Heart left ventricle (tissue), 16 donors: ENCODE results near the gene HMGB1. TPM values are rescaled to one million over a fixed set of nuclear protein-coding genes. Genes with fewer than 3 reads are reported as not detected.

Source experiments
- ATAC-seq, 4 donors: fragments of 200-7000 bp; cut with Tn5 transposase; one replicate each; pipeline ENCODE4 v1.9.1; 2020 to 2022; ENCODE audit warnings: moderate library complexity in 4 of 4, mild to moderate bottlenecking in 3 of 4, moderate number of reproducible peaks in 1 of 4
- DNase-seq, 5 donors: peaks; one replicate each; pipeline ENCODE4 v3.0.0-alpha.2; 2020
- H3K27ac ChIP-seq, 12 donors: fragments of 200-600 bp; sonication (generic) in 4 of 12; one replicate each; pipeline versions ENCODE4 v1.5.0 to v1.8.0; 2016 to 2022; ENCODE audit warnings: mild to moderate bottlenecking in 2 of 12
- H3K27me3 ChIP-seq, 9 donors: fragments of 200-600 bp; sonication (generic) in 2 of 9; one replicate each; pipeline versions ENCODE4 v1.5.1 to v1.8.0; 2016 to 2022; ENCODE audit warnings: mild to moderate bottlenecking in 3 of 9
- H3K36me3 ChIP-seq, 9 donors: fragments of 200-600 bp; sonication (generic) in 2 of 9; one replicate each; pipeline versions ENCODE4 v1.5.0 to v1.8.0; 2018 to 2022; ENCODE audit warnings: mild to moderate bottlenecking in 2 of 9
- H3K4me1 ChIP-seq, 12 donors: fragments of 200-600 bp; sonication (generic) in 4 of 12; one replicate each; pipeline versions ENCODE4 v1.5.0 to v1.8.0; 2016 to 2022; ENCODE audit warnings: mild to moderate bottlenecking in 3 of 12
- H3K4me3 ChIP-seq, 12 donors: fragments of 200-600 bp; sonication (generic) in 4 of 12; one replicate each; pipeline versions ENCODE4 v1.5.0 to v1.8.0; 2017 to 2022; ENCODE audit warnings: mild to moderate bottlenecking in 9 of 12, moderate library complexity in 4 of 12
- H3K9me3 ChIP-seq, 12 donors: fragments of 200-600 bp; sonication (generic) in 4 of 12; one replicate each; pipeline versions ENCODE4 v1.5.0 to v1.8.0; 2016 to 2022; ENCODE audit warnings: mild to moderate bottlenecking in 1 of 12
- POLR2A ChIP-seq, 2 donors: fragments of 450-650 bp; IDR thresholded peaks; one replicate each; pipeline ENCODE4 v1.6.1; 2017; ENCODE audit warnings: antibody characterized with exemption in 2 of 2, mild to moderate bottlenecking in 2 of 2, moderate library complexity in 2 of 2
- WGBS, 4 donors: extraction: QIAGEN DNeasy Blood & Tissue Kit in 2 of 4; methylation state at CpG; one replicate each; pipeline versions ENCODE4 v1.1.5 to v1.1.7; 2013 to 2018; 5-methylcytosine and 5-hydroxymethylcytosine counted together
- intact Hi-C, 10 donors: fragments of 100-400 bp; cut with DNase I; formaldehyde crosslinking; loops; one replicate each; pipeline versions ENCODE4 v1.11.1 to v1.14.2; 2022
- long read RNA-seq, 3 donors: library from polyadenylated mRNA; unstranded; transcript quantifications; one replicate each; pipeline ENCODE4 v2.0.0, GENCODE V29; 2020 to 2021
- polyA plus RNA-seq, 2 donors: library from polyadenylated mRNA; stranded (reverse); fragments of 200-250 nt; gene quantifications; one replicate each; pipeline ENCODE4 v1.2.3, GENCODE V29; 2013
- total RNA-seq, 9 donors: library from RNA; depleted of rRNA in 2 of 9; stranded (reverse); fragments of >200 nt in 2 of 9; fragmentation: NEBNext Ultra II Directional in 3 of 9; extraction: Animal tissue kit (Norgen Biotek cat#: 25700) in 3 of 9; gene quantifications; one replicate each; pipeline versions ENCODE4 v1.1.0 to v1.2.4, GENCODE V29; 2016 to 2023
- TF ChIP-seq, protein P1 (sequence below), 12 donors: fragments of 200-600 bp; sonication (generic) in 4 of 12; IDR thresholded peaks; one replicate each; pipeline versions ENCODE4 v1.5.0 to v1.8.0; 2018 to 2022; ENCODE audit warnings: antibody characterized with exemption in 12 of 12, mild to moderate bottlenecking in 5 of 12
- donor health status: ischemic (EF 13 %, LVEDD 7.1; RV severe dilation, severe dysfunction).
- donor health status: healthy with polysubstance abuse.
- donor health status: DM: no; HTN: yes; CAD: no.
- donor health status: DM: no; HTN: no; CAD: no.
- donor health status: ischemic (EF 25% LVEDD 6.9; RV normal size, moderate dysfunction).
- donor health status: ischemic (EF 25% LVEDD 5.7; RV mildly dilated, moderate dysfunction).
- donor health status: healthy.
- donor health status: DM: yes; HTN: yes; CAD: no.
- donor health status: ischemic (EF 35%, LVEDD 5.7; RV mildly dilated, moderate dysfunction).
- donor health status: nonischemic (EF 11% LVEDD 7.7; RV severe dilation, severe dysfunction).
- donor health status: DM: yes; HTN: yes; CAD: no.
- donor health status: PGD.
- donor health status: ischemic (EF 29% LVEDD 5.4; RV normal size, mild dysfunction).
- donor health status: nonischemic (EF 23%, LVEDD 6.1; RV moderate dilation, normal function).

The HMGB1 gene
- total RNA-seq (100 to 1,000 TPM; 137 to 215 (median 164) TPM), polyA plus RNA-seq (100 to 1,000 TPM; 236 to 361 TPM)
- long read RNA-seq, donor 1, full-length matches to known transcripts = 92 of 138 reads
- long read RNA-seq, donor 1, partial matches to known transcripts = 21 of 138 reads
- long read RNA-seq, donor 1, other reads (novel, unspliced or antisense) = 25 of 138 reads
- long read RNA-seq, donor 2, full-length matches to known transcripts = 111 of 153 reads
- long read RNA-seq, donor 2, partial matches to known transcripts = 11 of 153 reads
- long read RNA-seq, donor 2, other reads (novel, unspliced or antisense) = 31 of 153 reads
- long read RNA-seq, donor 3, full-length matches to known transcripts = 115 of 159 reads
- long read RNA-seq, donor 3, partial matches to known transcripts = 12 of 159 reads
- long read RNA-seq, donor 3, other reads (novel, unspliced or antisense) = 32 of 159 reads

DNA sequence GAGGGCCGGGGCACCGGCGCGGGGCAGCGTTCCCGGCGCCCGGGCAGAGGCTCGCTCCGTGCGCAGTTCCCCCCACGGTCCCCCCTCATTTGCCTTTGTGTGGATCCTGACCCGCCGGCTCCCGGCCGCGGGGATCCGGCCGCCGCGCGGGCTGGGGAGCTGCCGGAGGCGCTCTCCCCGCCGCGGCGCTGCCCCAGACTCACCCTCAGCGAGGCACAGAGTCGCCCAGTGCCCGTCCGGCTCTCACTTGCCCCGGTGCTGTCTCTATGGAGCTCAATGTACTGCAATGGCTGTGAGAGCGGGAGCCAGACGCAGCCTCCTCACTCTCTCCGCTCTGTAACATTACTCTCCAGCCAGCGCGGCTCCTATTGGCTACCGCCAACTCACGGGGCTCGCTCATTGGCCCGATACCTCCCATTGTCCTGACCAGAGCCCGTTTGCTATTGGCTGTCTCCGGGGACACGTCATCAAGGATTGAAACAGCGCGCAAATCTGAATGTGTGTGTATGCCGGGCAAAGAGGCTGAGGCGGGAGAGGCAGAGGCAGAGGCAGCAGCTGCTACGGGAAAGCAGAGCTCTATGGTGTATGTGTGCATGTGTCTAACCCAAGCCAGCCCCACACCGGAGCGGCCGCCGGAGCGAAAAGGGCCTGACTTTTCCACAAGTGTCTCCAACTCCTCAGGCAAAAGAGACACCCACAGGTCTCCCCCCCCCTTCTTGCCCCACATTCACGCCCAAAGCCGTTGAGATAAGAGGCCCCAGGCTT is at the start of gene HMGB1:
Gene HMGB1, minus strand, starts transcription at position 344 of the 765 bp plus-strand sequence. CDS start 2,256 bp downstream, outside the sequence.
- ATAC-seq = peak; percentile 96 to 99 (median 98)
- peak within 1 kb of the TSS; percentile 98 to 100 (median 100) for H3K27ac ChIP-seq
- TF ChIP-seq, protein P1, sequence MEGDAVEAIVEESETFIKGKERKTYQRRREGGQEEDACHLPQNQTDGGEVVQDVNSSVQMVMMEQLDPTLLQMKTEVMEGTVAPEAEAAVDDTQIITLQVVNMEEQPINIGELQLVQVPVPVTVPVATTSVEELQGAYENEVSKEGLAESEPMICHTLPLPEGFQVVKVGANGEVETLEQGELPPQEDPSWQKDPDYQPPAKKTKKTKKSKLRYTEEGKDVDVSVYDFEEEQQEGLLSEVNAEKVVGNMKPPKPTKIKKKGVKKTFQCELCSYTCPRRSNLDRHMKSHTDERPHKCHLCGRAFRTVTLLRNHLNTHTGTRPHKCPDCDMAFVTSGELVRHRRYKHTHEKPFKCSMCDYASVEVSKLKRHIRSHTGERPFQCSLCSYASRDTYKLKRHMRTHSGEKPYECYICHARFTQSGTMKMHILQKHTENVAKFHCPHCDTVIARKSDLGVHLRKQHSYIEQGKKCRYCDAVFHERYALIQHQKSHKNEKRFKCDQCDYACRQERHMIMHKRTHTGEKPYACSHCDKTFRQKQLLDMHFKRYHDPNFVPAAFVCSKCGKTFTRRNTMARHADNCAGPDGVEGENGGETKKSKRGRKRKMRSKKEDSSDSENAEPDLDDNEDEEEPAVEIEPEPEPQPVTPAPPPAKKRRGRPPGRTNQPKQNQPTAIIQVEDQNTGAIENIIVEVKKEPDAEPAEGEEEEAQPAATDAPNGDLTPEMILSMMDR (IDR thresholded peaks at IDR 0.05) = no peak
- TF ChIP-seq POLR2A (IDR thresholded peaks at IDR 0.05) = peak; percentile 94 to 98
- no peaks in the 10 kb centered on the region for H3K9me3 ChIP-seq
- 0 to 1% (median 1%) methylated on average over 26 to 57 of the region's 57 CpGs for WGBS, 4 donors
- DNase-seq = peak; percentile 98 to 99 (median 99)
- peaks cover 0 to 23% (median 18%) of the 10 kb centered on the region in 9 donors for H3K36me3 ChIP-seq
- peaks cover 2 to 39% (median 29%) of the 10 kb centered on the region in 12 donors for H3K4me1 ChIP-seq
- peak within 1 kb of the TSS; percentile 70 to 99 (median 94) for H3K4me3 ChIP-seq
- intact Hi-C loops = loop anchor here in 9 of 10 donors (1.0 to 10.0 kb wide), 16 partner anchors 43 to 579 kb away; partner anchors contain the start of genes USPL1 (in 7 of the 9), KATNAL1 (in 1 of the 9) and UBE2L5 (in 1 of the 9)
- no peaks in the 10 kb centered on the region for H3K27me3 ChIP-seq

DNA sequence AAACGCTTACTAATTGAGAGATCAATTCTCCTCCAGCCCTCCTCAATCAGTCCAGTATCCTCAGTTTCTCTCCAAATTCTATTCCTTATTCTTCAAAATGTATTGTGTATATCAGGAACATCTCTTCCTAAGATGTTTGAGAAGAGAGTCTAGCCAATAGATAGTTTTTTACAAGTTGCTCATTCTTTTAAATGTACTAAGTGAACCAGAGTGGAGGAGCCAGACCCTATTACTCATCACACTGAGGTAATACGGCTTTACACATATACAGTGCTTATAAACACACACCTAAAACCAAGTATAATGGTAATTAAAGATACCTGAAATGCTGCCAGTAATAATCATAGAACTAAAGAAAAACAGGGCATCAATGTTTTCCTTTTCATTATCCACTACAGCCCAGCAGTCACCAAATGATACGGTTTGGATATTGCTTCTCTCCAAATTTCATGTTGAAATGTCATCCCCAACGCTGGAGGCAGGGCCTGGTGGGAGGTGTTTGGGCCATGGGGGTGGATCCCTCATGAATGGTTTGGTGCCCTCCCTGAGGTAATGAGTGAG is 45.2 kb upstream of the HMGB1 start:
- no peak for DNase-seq
- Histone ChIP-seq H3K27ac (no peak overlapping the region), H3K27me3 (no peaks in the 10 kb centered on the region), H3K4me1 (no peaks in the 10 kb centered on the region), H3K9me3 (no peaks in the 10 kb centered on the region), H3K36me3 (no peaks in the 10 kb centered on the region), H3K4me3 (no peak overlapping the region)
- TF ChIP-seq, protein P1 (IDR thresholded peaks at IDR 0.05) = no peak
- no peak for TF ChIP-seq POLR2A (IDR thresholded peaks at IDR 0.05)
- intact Hi-C loops = no loop called here
- ATAC-seq = no peak
- WGBS, 4 donors = 86 to 93% (median 88%) methylated on average over 4 of the region's 4 CpGs

DNA sequence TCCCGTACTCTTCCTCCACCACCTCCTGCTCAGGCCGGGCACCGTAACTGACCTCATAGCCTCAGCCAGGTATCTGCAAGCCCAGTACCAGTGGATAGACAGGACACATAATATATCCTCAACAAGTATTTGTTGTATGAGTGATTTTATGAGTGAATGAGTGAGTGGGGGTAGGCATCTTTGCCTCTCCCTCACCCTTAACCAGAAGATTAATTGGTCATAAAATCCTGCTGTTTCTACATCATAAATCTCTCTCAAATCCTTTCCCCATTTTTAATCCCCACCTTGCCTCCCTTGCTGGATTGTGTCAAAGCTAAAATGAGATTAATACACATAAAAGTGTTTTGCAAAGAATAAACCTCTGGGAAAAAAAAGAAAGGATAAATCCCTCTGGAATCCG is 44.4 kb upstream of the HMGB1 start:
- Histone ChIP-seq H3K27ac (no peak overlapping the region), H3K4me3 (no peak overlapping the region), H3K36me3 (no peaks in the 10 kb centered on the region), H3K9me3 (no peaks in the 10 kb centered on the region), H3K27me3 (no peaks in the 10 kb centered on the region), H3K4me1 (no peaks in the 10 kb centered on the region)
- 71 to 95% (median 80%) methylated on average over 4 of the region's 4 CpGs for WGBS, 4 donors
- intact Hi-C loops = no loop called here
- TF ChIP-seq, protein P1 (IDR thresholded peaks at IDR 0.05) = no peak
- TF ChIP-seq POLR2A (IDR thresholded peaks at IDR 0.05) = no peak
- ATAC-seq = no peak
- no peak for DNase-seq
